ENCODE data around the gene TLCD1. TPM values are rescaled to one million over a fixed set of nuclear protein-coding genes. Genes with fewer than 3 reads are reported as not detected.

Gene TLCD1
- total and polyA plus RNA-seq, 2 experiments from 2014 or later: 26.5 to 47.0 TPM

GRCh38 chr17:28735242-28735722 lies 9.2 kb upstream of the TLCD1 start:
- H3K27me3 ChIP-seq (ENCODE audit: insufficient read depth): no peaks in the 10 kb centered on the region
- no peaks in the 10 kb centered on the region; the same call in 1 of the 2 replicates for H3K79me2 ChIP-seq (replicated peaks; ENCODE audit: insufficient read depth)
- Mint-ChIP-seq H3K27me3 (ENCODE audit: insufficient read depth, low read depth, poor library complexity) (peaks cover 7% of the 10 kb centered on the region), H3K4me3 (no peak overlapping the region), H3K4me1 (no peaks in the 10 kb centered on the region; the same call in 2 of the 3 replicates), H3K36me3 (ENCODE audit: low read depth) (peaks cover 37% of the 10 kb centered on the region), H3K9me3 (no peaks in the 10 kb centered on the region; the same call in 1 of the 3 replicates), H3K27ac (no peak overlapping the region)
- ATAC-seq: no peak; the same call in 2 of the 3 replicates
- no peaks in the 10 kb centered on the region; the same call in 1 of the 2 replicates for H4K20me1 ChIP-seq (replicated peaks; ENCODE audit: insufficient read depth)
- H3K27ac ChIP-seq (ENCODE audit: low read depth): no peak overlapping the region
- H2AFZ ChIP-seq: no peak overlapping the region
- DNase-seq (ENCODE audit: low spot score): no peak
- no peaks in the 10 kb centered on the region for H3K36me3 ChIP-seq (ENCODE audit: insufficient read depth)
- no peak for TF ChIP-seq CREB1 (CRISPR knock-in tag; IDR thresholded peaks at IDR 0.05; ENCODE audit: low read depth)
- TF ChIP-seq ZNF114 (CRISPR knock-in tag; IDR thresholded peaks at IDR 0.05): no peak
- no peak for TF ChIP-seq POLR2AphosphoS5 (IDR thresholded peaks at IDR 0.05; ENCODE audit: low read depth)
- no peak for TF ChIP-seq STAT1 (IDR thresholded peaks at IDR 0.05; ENCODE audit: unreplicated experiment)
- TF ChIP-seq ZNF331 (CRISPR knock-in tag; IDR thresholded peaks at IDR 0.05; ENCODE audit: low read depth): no peak
- no peak for TF ChIP-seq EZH2phosphoT487 (IDR thresholded peaks at IDR 0.05; ENCODE audit: unreplicated experiment)
- no peaks in the 10 kb centered on the region for H3K9me2 ChIP-seq (ENCODE audit: insufficient read depth)
- no peaks in the 10 kb centered on the region for H3F3A ChIP-seq (replicated peaks; ENCODE audit: low read depth)
- H3K4me2 ChIP-seq: no peak overlapping the region
- H3K4me1 ChIP-seq (ENCODE audit: insufficient read depth): no peaks in the 10 kb centered on the region
- H3K4me3 ChIP-seq: no peak overlapping the region

- H3K27ac Mint-ChIP-seq: no peak overlapping the region
- Histone ChIP-seq H3K36me3 (ENCODE audit: insufficient read depth) (no peaks in the 10 kb centered on the region), H3K4me3 (no peak overlapping the region), H4K20me1 (replicated peaks; ENCODE audit: insufficient read depth) (no peaks in the 10 kb centered on the region; the same call in 1 of the 2 replicates), H3K4me1 (ENCODE audit: insufficient read depth) (no peaks in the 10 kb centered on the region), H3K4me2 (no peak overlapping the region), H3K27ac (ENCODE audit: low read depth) (no peak overlapping the region), H3K9me2 (ENCODE audit: insufficient read depth) (no peaks in the 10 kb centered on the region), H3F3A (replicated peaks; ENCODE audit: low read depth) (no peaks in the 10 kb centered on the region), H2AFZ (no peak overlapping the region), H3K27me3 (ENCODE audit: insufficient read depth) (no peaks in the 10 kb centered on the region), H3K79me2 (replicated peaks; ENCODE audit: insufficient read depth) (no peaks in the 10 kb centered on the region; the same call in 1 of the 2 replicates)
- H3K27me3 Mint-ChIP-seq (ENCODE audit: insufficient read depth, low read depth, poor library complexity): peaks cover 7% of the 10 kb centered on the region
- no peaks in the 10 kb centered on the region; the same call in 1 of the 3 replicates for H3K9me3 Mint-ChIP-seq
- peaks cover 2% of the 10 kb centered on the region for H3K4me1 Mint-ChIP-seq
- no peak for ATAC-seq
- H3K36me3 Mint-ChIP-seq (ENCODE audit: low read depth): peaks cover 36% of the 10 kb centered on the region
- no peak for DNase-seq (ENCODE audit: low spot score)
- no peak overlapping the region for H3K4me3 Mint-ChIP-seq
- TF ChIP-seq POLR2AphosphoS5 (IDR thresholded peaks at IDR 0.05; ENCODE audit: low read depth) (no peak), CREB1 (CRISPR knock-in tag; IDR thresholded peaks at IDR 0.05; ENCODE audit: low read depth) (no peak), ZNF114 (CRISPR knock-in tag; IDR thresholded peaks at IDR 0.05) (no peak), ZNF331 (CRISPR knock-in tag; IDR thresholded peaks at IDR 0.05; ENCODE audit: low read depth) (no peak), EZH2 (IDR thresholded peaks at IDR 0.05; ENCODE audit: low read depth, unreplicated experiment) (no peak), EZH2phosphoT487 (IDR thresholded peaks at IDR 0.05; ENCODE audit: unreplicated experiment) (no peak), CTCF (conservative IDR thresholded peaks at IDR 0.05; ENCODE audit: low read depth in 2 of 2) (no peak), NANOG (IDR thresholded peaks at IDR 0.05; ENCODE audit: borderline replicate concordance) (no peak), STAT1 (IDR thresholded peaks at IDR 0.05; ENCODE audit: unreplicated experiment) (no peak), ZNF462 (CRISPR knock-in tag; IDR thresholded peaks at IDR 0.05) (no peak), JUNB (IDR thresholded peaks at IDR 0.05; ENCODE audit: unreplicated experiment) (no peak), ETS1 (IDR thresholded peaks at IDR 0.05) (no peak)
Observed at GRCh38 chr17:28734712-28735241, 8.7 kb upstream of the TLCD1 start.

Data from GM23338 (cell line).